Stimulated activated CD4-positive, alpha-beta T cell treated with anti-CD3 and anti-CD28 coated beads, TNF-alpha, amount 100 ng/mL, for 1 hour (primary cell): ENCODE data around the gene SLC22A17.
A peak's percentile ranks its signal among the peaks of the same experiment; 100 is the strongest.
"Not testable (repeated sequence)": the region's sequence is repeated elsewhere in the genome, so short reads cannot be mapped to it uniquely, and the experiment has no call there.

Experiments used
- DNase-seq, 3 donors: peaks; one replicate each; pipeline ENCODE4 v3.0.0-alpha.2; 2020; ENCODE audit warnings: low read depth in 3 of 3, low spot score in 1 of 3

SLC22A17 gene

DNA sequence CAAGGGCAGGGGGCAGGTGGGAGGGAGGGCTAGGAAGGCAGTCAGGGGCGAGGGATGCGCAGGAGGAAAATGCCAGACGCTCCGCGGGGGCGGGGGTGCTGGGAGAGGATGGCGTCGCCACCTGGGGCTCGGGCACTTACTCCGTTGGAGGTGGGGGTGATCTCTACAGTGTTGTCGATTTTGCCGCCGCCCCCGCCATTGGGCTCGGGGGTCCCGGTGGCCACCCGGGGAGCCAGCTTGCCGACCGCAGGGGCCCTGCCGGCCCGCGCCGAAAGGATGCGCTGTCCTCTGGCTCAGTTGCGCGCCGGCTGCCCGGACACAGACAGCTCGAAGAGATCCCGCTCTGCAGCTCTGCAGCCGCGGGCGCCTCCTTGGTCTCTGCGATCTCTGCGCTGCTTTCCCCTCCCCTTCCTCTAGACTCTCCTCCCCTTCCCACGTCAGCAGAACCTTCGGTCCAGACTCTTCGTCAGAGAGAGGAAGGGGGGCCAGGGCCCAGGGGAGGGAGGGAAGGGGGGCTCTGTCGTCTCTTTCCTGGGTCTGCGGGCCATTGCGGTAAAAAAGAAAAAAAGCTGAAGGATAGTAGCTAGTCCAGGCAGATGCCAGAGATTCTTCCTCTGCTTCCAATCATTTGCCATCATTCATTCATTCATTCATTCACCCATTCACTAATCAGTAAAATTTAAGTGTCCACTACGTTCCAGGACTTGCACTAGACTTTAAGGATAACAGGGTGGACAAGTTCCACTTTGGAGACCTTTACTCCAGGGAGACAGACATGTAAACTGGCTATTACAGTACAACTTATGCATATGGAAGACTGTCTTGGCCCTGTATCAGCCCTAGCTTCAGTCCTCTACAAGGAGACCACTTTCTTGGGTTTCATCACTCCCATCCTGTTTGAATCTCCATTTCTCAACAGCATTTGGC, at the start of gene SLC22A17:
SLC22A17 (minus strand) TSS at position 382 of the 927 bp plus-strand sequence.
- peak in 2 of 3 donors; percentile 13 to 36 for DNase-seq

DNA sequence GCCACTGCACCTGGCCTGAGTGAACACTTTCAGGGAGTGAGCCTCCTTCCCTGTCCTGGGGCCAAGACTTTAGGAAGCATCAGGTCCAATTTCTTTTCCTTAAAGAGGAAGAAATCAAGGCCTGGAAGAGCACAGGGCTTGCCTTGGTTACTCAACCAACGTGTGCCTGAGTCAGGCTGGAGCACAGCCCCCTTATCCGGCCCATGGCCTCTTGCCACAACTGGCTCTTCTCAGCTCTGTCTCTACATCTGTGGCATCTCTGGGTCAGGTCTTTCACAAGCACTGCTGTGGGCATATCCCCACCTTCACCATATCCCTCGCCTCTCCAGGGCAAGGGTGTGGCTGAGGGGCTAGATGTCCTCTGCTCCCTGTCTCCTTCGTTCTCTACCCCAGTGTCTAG, 48.6 kb upstream of the SLC22A17 start:
- DNase-seq = no peak

DNA sequence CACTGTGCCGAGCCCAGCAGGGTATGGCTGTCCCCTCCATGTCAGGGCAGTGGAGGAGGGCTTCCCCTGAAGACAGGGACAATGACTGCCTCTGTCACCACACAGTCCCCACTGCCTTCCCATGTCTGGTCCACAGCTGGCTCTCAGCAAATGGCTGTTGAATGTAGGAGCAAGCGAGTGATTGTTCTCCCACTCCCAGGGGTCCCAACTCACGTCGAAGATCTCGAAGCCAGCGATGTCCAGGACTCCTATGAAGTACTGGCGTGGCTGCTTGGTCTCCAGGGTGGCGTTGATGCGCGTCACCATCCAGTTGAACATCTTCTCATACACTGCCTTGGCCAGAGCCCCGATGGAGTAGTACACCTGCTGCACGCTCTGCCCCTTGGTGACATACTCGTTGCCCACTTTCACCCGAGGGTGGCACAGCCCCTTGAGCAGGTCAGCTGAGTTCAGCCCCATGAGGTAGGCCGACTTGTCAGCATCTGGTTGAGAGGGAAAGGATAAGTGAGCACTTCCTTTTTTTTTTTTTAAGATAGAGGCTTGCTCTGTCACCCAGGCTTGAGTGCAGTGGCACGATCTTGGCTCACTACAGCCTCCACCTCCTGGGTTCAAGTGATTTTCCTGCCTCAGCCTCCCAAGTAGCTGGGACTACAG, 47.9 kb upstream of the SLC22A17 start:
- DNase-seq = not testable (repeated sequence)

DNA sequence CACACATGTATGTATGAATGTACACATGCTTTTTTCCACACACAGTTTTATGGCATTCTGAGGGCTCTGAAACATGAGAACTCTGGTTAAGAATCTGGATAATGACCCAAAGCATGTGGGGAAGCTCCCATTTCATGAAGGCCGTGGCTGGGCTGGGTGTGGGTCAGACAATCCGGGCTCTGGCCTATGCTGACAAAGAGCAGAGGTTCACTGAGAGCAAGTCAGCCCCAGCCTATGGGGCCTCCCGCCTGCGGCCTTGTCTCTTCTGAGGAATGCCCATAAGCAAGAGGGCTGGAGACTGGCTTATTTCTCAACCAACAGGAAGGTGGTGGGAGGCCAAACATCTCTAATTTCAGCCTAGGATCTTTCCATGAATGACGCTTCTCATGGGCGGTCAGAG, 46.9 kb upstream of the SLC22A17 start:
- DNase-seq = no peak

DNA sequence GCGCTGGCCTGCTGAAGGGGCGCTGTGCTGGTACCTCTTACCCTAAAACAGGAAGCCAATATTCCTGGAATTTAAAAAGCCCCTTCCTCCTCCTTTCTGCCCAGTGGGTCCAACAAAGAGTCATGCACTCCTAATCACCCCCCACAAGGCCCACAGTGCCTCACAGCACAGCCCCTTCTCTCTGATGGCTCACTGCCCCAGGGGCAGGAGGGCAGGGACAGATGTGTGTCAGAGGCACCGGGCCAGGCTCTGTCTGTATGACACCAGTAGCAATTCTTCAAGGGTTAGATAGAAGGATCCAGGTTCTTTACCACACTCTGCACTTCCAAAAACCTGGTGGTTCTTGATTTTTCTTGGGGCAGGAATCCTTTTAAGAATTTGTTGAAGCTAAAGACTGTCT, 46.4 kb upstream of the SLC22A17 start:
- DNase-seq = no peak

DNA sequence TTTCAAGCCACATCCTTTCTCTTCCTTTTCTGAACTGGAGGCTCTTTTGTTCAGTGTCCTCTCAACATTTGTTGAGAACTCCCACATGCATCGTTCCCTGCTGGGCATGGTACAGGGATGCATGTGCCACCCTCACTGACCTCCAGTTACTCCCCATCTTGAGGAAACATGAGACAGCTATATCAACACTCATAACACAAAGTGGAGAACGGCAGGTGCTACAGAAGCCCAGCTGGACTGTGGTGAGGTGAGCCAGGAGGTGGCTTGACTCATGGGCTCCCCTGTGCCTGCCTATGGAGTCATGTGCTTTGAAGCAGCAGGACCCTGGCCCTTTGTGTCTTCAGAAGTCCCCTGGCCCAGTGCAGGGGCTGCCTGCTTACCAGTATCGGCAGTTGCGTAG, 45.7 kb upstream of the SLC22A17 start:
- DNase-seq = no peak

DNA sequence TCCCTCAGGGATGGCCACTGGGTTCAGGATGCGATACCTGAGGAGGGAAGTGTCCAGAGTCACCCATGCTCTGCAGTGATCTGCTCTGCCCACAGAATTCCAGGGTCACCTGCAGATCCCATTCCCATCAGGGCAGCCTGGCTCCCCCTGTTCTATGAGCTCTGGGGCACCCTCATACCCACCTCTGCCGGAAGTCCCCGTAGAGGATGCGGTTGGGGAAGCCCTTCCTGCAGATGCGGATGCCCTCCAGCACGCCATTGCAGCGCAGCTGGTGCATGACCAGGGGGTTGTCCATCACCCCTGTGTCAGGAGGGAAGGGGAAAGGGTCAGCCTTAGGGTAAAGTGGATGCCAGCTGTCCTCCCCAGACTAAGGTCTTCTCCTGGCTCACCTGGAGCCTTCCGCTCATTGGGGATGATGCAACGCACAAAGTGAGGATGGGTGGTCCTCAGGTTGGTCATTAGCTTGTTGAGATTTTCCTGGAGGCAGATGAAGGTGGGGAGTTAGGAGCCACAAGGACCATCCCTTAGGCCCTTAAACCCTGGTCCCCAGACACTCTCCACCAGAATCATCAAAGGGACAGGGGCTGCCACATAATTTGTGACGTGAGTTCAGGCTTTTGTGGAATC, 44.2 kb upstream of the SLC22A17 start:
- DNase-seq = no peak

DNA sequence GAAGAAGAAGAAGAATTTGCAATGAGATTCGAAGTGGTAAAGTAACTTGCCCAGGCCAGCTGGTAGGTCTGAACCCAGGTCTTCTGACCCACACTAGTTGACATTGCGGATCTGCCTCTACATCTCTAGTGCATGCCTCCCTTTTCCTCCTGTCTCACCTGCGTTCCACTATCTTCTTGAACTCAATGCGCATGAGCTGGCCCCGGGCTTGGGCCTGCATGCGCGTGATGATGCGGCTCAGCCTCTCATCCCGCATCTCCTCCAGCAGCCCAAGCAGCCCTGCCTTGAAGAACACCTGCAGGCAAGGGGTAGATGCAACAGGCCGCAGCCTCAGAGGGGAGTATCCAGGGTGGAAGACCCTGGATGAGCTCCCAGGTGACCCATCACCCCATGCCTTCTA, 43.4 kb upstream of the SLC22A17 start:
- DNase-seq = no peak

DNA sequence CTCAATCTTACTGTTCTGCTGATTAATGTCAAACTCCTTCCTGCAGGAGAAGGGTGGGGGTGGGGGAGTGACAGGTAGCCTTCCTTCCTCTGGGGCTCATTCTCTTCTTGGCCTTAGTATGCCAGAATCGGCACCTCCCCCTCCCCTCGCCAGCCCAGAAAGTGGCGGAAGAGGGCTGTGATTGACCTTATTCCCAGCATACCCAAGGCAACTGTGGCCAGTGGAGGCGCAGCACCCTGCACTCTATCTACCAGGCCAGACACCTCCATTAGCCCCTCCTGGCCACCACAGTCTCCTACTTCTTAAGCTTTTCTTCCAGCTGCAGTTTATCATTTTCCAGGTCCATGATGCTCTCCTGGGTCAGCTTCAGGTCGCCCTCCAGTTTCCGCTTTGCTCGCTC, 39.9 kb upstream of the SLC22A17 start:
- no peak for DNase-seq

DNA sequence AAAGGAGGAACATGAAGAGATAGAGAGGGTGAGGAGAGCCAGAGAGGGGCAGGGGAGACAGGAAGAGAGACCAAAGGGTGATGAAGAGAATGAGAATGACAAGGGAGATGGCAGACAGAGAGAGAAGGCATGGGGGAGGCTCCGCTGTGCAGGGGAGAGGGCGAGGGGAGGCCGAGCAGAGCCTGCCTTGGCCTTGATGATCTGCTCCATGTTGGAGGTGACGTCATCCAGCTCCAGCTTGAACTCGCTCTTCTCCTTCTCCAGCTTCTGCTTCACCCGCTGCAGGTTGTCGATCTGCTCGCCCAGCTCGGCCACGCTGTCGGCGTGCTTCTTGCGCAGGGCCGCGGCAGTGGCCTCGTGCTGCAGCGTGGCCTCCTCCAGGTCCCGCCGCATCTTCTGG, 37.2 kb upstream of the SLC22A17 start:
- not testable (repeated sequence) for DNase-seq

DNA sequence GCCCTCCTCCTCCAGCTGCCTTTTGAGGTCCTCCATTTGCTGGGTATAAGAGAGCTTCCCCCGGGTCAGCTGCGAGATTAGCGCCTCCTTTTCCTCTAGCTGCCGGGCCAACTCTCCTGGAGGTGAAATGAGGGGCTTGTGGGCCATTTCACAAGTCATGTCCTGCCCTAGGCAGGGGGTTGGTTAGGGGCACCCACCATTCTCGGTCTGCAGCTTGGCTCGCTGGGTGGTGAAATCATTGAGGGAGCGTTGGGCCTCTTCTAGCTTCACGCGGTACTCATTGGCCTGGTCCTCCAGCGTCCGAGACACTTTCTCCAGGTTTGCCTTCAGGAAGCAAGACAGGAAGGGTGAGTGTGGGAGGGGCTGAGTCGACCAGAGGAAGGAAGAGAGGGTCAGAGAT, 36.7 kb upstream of the SLC22A17 start:
- no peak for DNase-seq

DNA sequence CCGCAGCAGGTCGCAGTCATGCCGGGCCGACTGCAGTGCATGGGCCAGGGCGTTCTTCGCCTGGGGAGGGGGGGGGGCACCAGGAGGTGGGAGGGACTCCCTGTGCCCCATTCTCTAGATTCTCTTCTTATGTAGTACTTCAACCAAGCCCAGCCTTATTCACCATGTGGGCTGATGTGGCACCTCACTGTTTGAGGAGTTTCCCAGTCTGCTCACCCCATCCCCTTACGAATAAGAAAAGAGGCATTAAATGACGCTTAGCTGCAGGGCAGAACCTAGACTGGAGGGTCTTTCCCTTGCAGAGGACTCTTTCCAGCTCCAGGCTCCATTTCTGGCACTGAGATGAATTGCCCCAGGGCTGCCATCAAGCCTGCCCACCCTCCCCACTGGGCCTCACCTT, 36.3 kb upstream of the SLC22A17 start:
- DNase-seq = no peak

DNA sequence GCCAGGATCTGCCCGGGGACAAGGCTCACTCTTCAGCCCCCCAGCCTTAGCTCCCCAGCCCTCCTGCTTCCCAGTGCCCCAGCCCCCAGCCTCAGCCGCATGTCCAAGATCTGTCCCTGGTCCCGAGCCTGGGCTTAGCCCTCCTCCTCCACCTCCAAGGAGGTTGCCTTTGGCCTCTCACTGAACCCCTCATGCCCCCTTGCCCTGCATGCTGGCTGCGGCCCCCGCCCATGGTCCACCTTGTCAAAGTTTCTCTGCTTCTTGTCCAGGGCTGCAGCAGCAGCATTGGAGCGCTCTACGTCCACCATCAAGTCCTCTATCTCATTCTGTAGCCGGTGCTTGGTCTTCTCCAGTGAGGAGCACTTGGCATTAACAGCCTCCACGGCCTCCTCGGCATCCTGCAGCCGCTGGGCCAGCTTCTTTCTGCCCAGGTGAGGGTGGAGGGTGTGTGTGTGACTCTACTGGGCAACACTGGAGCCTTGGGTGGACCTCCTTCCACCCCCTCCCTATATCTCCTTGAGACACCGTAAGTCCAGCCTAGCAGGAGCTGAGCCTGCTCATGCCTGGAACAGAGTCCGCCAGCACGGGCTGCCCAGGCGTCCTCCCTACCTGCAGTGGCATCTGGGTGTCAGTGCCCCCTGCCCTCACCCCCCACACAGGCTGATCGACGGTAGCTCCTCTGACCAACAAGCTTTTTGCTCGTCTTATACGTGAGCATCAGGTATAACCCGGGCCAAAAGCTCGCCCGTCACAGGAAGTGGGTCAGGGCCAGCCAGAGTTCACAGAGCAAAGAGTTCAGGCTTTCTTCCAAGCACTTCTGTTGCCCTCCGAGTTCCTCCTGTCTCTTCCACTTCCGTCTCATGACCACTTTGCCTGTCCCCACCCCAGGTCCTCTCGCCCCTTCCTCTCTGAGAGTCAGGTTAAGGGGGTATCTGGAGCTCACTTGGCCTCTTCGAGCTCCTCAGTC, 35.5 kb upstream of the SLC22A17 start:
- no peak for DNase-seq

DNA sequence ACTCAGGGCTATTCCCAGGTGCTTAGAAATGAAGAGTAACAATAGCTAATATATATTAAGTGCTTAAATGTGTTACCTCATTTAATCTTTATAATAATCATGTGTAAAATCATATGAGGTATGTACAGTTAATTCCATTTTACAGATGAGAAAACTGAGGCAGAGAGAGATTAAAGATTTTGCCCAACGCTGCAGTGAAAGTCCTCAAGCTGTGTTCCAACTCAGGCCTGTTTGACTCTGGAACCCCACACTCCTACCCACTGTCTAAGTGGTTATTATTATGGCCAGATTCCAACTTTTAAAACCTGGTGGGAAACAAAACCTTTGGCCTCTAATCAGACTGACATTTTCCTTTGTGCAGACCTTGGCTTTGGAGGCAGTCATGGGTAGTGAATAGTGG, 34.3 kb upstream of the SLC22A17 start:
- DNase-seq = no peak

DNA sequence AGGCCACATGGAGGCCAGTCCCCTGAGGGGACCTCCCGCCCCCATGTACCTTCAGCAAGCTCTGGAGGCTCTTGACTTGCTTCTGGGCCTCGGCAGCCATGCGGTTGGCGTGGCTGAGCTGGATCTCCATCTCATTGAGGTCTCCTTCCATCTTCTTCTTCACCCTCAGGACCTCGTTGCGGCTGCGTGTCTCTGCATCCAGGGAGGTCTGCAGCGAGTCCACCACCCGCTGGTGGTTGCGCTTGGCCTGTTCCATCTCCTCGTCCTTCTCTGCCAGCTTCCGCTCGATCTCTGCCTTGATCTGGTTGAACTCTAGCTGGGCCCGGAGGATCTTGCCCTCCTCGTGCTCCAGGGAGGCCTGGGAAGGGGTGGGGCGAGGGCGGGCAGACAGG, 33.6 kb upstream of the SLC22A17 start:
- not testable (repeated sequence) for DNase-seq

DNA sequence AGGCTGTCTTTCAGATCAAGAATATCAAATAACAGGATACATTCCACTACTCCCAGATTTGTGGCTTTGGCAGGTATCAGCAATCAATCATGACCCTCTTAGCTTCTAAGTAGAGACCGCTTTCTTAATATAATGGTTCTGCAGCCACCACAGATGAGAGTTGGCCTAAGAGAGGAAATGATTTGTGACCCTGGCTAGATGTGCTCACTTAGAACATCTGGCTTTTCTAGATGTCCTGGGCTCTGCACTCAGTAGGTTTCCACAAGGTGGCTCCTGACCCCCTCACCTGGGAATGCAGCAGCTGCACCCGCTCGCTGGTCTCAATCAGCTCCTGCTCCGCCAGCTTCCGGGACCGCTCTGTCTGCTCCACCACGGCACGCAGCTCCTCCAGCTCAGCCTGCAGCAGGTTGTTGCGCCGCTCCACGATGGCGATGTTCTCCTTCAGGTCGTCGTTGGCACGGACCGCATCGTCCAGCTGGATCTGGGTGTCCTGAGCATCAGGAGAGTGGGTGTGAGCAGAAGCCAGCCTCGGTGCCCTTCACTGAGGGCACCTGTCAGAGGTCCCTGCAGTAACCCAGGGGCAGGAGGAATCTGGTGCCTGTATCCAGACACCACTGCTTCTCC, 33.1 kb upstream of the SLC22A17 start:
- DNase-seq = no peak

DNA sequence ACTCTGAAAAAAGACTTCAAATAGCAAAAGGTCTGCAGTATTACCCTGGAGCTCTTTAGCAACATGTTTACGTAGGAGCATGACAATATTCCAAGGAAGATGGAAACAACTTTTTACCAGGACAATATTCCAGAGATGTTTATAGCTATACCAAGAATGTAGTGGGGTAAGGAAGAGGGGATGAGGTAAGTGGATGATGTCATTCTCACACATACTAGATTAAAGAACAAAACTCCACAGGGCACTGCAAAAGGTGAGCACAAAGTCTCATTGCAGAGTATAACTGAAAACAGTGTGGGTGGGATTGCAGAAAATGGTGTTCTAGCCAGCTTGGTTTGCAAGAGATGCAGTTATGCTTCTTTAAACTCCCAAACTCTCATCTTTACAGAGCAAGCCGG, 32.6 kb upstream of the SLC22A17 start:
- DNase-seq = no peak

DNA sequence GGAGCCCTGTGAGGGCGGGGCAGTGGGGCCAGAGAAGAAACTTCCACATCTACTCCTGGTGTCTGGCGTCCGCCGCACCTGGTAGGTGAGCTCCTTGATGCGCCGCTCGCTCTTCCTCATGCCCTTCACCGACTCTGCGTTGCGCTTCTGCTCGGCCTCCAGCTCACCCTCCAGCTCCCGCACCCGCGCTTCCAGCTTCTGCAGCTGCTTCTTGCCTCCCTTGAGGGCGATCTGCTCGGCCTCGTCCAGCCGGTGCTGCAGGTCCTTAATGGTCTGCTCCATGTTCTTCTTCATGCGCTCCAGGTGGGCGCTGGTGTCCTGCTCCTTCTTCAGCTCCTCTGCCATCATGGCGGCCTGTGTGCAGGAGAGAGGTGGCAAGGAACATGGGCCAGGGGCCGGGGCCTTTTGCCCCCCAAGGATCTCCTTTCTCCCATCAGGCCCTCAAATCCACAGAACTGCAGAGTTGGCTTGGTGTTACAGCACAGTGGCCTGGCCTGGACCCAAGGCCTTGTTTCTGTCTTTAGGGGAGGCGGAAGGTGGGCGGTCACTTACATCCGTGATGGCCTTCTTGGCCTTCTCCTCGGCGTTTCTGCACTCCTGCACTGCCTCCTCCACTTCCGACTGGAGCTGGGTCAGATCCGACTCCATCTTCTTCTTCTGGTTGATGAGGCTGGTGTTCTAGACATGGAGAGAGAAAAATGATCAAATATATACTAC, 31.8 kb upstream of the SLC22A17 start:
- DNase-seq = no peak

DNA sequence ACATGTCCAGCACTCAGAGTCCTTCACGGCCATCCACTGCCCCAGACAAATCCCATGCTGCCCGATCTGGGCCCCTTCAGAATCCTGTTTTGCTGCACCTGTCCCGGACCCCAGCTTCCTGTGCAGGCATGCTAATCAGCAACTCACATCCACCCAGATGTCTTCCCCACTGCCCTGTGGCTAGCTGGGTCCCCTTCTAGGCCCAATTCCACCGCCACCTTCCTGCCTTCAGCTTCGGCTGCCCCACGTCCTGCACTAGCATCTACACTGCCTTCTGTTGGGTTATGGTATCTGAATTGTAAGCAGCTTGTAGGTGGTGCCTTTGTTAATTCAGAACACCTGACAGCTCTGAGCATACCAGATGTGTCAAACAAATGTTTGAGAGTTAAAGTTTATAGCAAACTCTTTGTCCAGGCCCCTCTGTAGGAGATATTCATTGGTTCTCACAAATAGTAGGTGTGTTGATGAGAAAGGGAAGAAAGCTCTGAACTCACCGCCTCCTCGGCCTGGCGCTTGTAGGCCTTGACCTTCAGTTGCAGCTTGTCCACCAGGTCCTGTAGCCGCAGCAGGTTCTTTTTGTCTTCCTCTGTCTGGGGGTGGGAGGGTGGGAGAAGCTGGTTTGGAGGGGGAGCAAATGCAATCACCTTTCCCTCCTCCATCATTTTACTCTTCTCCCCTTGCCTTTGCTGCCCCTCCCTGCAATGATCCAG, 30.2 kb upstream of the SLC22A17 start:
- no peak for DNase-seq
